ENCODE measurements around the gene BFSP1. TPM values are rescaled to one million over a fixed set of nuclear protein-coding genes. Genes with fewer than 3 reads are reported as not detected.
A peak's percentile ranks its signal among the peaks of the same experiment; 100 is the strongest.

BFSP1 gene
- total RNA-seq, 1 experiment from 2014 or later, result 0.99 TPM

- no peaks in the 10 kb centered on the region for H3K36me3 ChIP-seq
- no peak for DNase-seq
- H3K27me3 ChIP-seq, result no peaks in the 10 kb centered on the region
- H3K4me3 ChIP-seq, result no peak overlapping the region
- H3K9me3 ChIP-seq, result no peaks in the 10 kb centered on the region
Measured at GRCh38 chr20:17508756-17509155, 22.4 kb downstream of the BFSP1 start.

DNA sequence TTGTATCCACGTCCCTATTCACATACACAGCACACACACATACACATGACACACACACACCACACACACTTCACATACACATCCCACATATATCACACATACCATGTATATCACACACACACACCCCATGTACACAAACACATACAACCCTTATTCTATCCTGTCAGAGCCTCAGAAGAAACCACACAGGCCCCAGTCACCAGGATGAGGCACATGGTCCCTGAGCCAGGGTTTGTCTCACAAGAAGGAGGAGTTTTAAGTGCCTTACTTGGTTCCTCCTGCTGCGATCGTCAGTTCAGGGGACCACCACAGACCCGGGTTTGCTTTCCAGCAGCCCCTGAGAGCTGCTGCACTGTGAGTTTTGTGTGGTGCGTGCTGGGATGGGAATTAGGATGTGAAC, 23.6 kb downstream of the BFSP1 start:
- no peaks in the 10 kb centered on the region for H3K9me3 ChIP-seq
- no peaks in the 10 kb centered on the region for H3K36me3 ChIP-seq
- no peak overlapping the region for H3K4me3 ChIP-seq
- DNase-seq, result no peak
- no peaks in the 10 kb centered on the region for H3K27me3 ChIP-seq

DNA sequence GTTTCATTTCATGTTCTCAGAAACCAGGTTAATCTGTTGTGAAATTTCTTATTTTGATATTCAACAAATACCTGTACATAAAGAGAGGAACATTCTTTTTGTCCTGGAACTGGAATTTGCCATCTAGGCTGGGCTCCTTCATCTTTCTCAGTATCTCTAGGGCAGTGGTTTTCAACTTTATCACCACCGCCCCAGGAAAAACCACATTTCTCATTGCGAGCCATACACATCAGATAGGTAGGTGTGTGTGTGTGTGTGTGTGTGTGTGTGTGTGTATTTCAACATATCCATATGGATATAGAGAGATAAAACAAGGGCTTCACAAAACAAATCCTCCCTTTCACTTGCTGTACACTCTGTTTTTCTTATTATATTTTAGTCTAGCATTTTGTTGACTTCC, 24.1 kb downstream of the BFSP1 start:
- H3K27me3 ChIP-seq, result no peaks in the 10 kb centered on the region
- no peak overlapping the region for H3K4me3 ChIP-seq
- no peaks in the 10 kb centered on the region for H3K36me3 ChIP-seq
- no peak for DNase-seq
- H3K9me3 ChIP-seq, result no peaks in the 10 kb centered on the region

DNA sequence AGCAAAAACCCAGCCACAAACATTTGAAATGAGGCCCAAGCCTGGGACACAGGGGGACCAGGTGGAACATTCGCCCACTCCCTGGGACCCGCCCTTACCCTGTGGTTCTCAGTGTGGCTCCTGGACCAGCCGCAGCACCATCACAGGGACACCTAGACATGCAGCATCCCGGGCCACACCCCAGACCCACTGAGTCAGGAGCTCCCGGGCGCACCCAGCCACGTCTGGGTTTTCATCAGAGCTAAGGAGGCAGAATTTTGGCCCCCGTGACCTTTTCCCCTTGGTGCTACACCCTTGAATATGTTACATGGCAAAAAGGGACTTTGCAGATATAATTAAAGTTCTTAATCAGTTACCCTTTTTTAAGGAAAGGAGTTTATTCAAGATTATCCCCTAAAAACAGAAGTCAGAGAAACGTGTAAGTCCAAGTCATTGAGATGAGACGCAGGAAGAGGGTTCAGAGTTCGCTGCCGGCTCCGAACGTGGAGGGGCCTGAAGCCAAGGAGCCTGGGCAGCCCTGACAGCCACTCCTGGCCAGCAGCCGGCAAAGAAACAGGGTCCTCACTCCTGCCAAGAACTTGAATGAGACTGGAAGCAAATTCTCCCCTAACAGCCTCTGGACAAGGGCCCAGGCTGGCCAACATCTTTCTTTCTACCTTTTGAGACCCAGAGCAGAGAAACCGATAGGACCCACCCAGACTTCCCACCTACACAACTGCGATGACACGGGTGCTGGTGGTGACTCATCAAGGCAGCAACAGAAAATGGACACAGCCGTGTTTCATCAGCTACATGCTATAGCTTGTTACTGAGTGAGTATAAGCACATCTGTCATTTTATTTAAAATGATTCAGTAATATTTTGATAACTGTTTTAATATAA, 25.3 kb downstream of the BFSP1 start:
- Histone ChIP-seq H3K4me3 (no peak overlapping the region), H3K36me3 (no peaks in the 10 kb centered on the region), H3K9me3 (no peaks in the 10 kb centered on the region), H3K27me3 (no peaks in the 10 kb centered on the region)
- DNase-seq, result peak; percentile 48

DNA sequence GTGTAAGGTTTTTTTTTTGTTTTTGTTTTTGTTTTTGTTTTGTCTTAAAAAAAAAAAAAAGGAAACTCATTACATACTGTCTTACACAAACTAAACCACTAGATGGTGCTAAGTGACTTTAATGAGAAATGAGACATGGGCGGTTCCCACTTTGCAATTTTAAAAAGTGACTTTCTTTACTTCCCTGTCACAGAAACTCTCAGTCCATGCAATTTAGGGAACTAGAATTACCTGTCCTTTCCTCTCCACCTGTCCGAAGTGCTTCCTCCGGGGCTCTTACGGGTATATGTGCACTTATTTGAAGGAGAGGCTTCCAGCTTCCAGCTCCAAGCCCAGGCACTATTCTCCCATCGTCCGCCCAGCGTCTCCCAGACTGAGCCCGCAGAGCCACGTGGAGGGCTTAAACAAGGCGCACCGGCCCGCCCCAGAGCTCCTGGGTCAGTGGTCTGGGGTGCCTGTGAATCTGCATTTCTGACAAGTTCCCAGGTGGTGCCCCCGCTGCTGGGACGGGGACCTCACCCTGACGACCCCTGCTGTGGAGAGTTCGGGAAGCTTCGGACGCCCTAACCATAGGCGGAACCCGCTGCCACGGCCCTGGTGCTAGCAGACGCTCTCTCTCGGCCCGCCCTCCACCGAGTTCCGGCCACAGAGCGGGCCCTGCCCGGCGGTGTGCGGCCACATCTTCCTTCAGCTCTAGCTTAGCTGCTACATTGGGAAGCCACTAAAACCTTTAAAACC, 26.1 kb downstream of the BFSP1 start:
- DNase-seq, result peak; percentile 41
- H3K27me3 ChIP-seq, result no peaks in the 10 kb centered on the region
- no peaks in the 10 kb centered on the region for H3K36me3 ChIP-seq
- peak overlapping the region; percentile 38 for H3K4me3 ChIP-seq
- H3K9me3 ChIP-seq, result no peaks in the 10 kb centered on the region

DNA sequence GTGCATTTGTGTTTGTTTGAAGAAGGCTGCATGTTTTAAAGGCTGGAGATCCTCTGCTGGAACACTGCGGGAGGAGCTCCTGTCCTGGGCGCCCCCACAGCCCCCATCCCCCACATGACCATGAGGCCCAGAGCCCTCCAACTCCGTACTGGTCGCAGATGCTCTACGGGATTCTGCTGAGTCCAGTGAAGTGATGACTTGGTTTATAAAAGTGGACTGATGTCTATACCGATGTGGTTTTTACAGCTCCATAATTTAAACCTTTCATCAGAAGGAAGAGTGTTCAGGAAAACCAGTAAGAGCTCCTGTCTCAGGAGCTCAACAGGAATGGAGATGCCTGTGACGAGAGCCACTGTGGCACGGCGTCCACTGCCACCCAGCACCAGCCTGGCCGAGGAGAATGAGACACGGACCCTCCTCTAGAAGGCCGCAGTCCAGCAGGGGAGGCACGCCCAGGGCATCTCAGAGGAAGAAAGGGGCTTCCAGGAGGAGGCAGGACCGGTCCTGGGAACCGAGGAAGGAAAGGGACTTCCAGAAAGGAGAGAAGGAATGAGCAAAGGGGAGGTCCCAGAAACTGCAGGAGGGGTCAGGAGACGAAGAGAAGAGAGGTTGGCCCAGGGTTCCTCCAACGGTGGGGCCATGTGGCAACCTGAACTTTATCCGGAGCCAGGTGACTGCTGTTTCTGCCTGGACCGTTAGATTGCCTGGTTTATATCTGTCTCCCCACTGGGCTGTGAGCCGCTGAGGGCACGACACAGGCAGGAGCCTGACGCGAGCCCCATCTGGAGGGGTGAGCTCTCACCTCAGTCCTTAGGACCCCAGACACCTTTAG, 26.9 kb downstream of the BFSP1 start:
- Histone ChIP-seq H3K27me3 (no peaks in the 10 kb centered on the region), H3K9me3 (no peaks in the 10 kb centered on the region), H3K4me3 (peak overlapping the region; percentile 38; the same call in 1 of the 2 replicates), H3K36me3 (no peaks in the 10 kb centered on the region)
- DNase-seq, result no peak

GRCh38 chr20:17503301-17504065, 27.7 kb downstream of the BFSP1 start:
- no peak overlapping the region for H3K4me3 ChIP-seq
- H3K9me3 ChIP-seq, result no peaks in the 10 kb centered on the region
- DNase-seq, result no peak
- H3K36me3 ChIP-seq, result no peaks in the 10 kb centered on the region
- H3K27me3 ChIP-seq, result no peaks in the 10 kb centered on the region

GRCh38 chr20:17502105-17502504, 29.1 kb downstream of the BFSP1 start:
- H3K36me3 ChIP-seq, result no peaks in the 10 kb centered on the region
- no peaks in the 10 kb centered on the region for H3K9me3 ChIP-seq
- no peak overlapping the region for H3K4me3 ChIP-seq
- H3K27me3 ChIP-seq, result no peaks in the 10 kb centered on the region
- no peak for DNase-seq

DNA sequence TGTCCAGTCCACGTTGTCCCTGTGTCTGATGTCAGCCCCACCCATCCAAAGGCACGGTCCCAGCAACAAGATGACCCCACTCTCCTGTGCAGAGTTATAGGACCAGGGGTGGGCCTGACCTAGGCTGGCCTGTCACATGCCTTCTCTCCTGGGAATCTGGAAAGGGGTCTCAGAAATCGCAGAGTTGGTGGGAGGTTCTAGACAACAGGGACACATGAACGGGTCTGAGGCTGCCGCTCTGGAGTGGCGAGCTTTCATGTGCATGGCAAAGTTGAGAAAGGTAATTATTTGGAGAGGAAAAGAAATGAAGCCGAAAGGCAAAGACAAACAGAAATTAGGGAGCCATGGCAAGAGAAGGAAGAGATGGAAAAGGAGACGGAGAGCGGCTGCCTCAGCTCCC, 29.5 kb downstream of the BFSP1 start:
- H3K36me3 ChIP-seq, result no peaks in the 10 kb centered on the region
- no peaks in the 10 kb centered on the region for H3K9me3 ChIP-seq
- no peak overlapping the region for H3K4me3 ChIP-seq
- no peak for DNase-seq
- no peaks in the 10 kb centered on the region for H3K27me3 ChIP-seq

DNA sequence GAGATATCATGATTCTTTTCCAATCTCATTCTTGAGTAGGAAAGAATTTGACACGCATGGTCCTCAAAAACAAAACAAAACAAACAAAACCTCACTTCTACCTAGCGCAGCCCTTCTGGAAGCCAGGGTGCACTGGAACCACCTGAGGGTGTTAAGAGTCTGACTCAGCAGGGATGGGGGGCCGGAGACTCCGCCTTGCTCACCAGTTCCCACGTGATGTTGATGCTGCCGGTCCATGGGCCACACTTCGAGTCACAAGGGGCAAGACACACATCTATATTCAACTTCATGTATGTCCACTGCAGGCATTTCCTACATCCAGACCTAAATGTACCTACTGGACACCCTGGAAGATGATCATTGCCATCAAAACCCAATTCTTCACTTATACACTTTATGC, 30.4 kb downstream of the BFSP1 start:
- no peaks in the 10 kb centered on the region for H3K27me3 ChIP-seq
- no peak overlapping the region for H3K4me3 ChIP-seq
- no peaks in the 10 kb centered on the region for H3K36me3 ChIP-seq
- H3K9me3 ChIP-seq, result no peaks in the 10 kb centered on the region
- DNase-seq, result no peak

GRCh38 chr20:17500271-17500670, 30.9 kb downstream of the BFSP1 start:
- Histone ChIP-seq H3K9me3 (no peaks in the 10 kb centered on the region), H3K4me3 (no peak overlapping the region), H3K27me3 (no peaks in the 10 kb centered on the region), H3K36me3 (no peaks in the 10 kb centered on the region)
- no peak for DNase-seq

GRCh38 chr20:17499041-17499440, 32.1 kb downstream of the BFSP1 start:
- no peaks in the 10 kb centered on the region for H3K36me3 ChIP-seq
- H3K9me3 ChIP-seq, result no peaks in the 10 kb centered on the region
- DNase-seq, result no peak
- no peaks in the 10 kb centered on the region for H3K27me3 ChIP-seq
- H3K4me3 ChIP-seq, result no peak overlapping the region

DNA sequence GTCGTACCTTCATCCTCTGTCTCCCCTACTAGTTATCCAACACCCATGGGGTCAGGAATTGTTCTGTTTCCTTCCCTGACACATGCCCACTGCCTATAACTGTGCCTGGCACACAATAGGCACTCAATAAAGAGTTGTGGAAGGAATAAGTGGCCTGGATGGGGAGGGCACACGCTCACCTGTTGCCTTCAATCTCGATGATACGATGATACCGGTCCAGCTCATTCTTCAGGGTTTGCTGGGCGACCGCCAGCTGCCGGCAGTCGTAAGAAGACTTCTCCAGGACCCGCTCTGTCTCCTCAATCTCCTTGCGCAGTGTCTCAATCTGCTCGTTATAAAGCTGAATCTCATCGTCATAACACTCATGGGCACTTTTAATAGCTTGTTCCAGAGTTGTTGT, 32.5 kb downstream of the BFSP1 start:
- Histone ChIP-seq H3K27me3 (no peaks in the 10 kb centered on the region), H3K4me3 (no peak overlapping the region), H3K36me3 (no peaks in the 10 kb centered on the region), H3K9me3 (no peaks in the 10 kb centered on the region)
- DNase-seq, result no peak

- no peak for DNase-seq
- Histone ChIP-seq H3K4me3 (no peak overlapping the region), H3K27me3 (no peaks in the 10 kb centered on the region), H3K9me3 (no peaks in the 10 kb centered on the region), H3K36me3 (no peaks in the 10 kb centered on the region)
Measured at GRCh38 chr20:17497821-17498580, 33.2 kb downstream of the BFSP1 start.

GRCh38 chr20:17495826-17496225, 35.4 kb downstream of the BFSP1 start:
- Histone ChIP-seq H3K36me3 (no peaks in the 10 kb centered on the region), H3K27me3 (no peaks in the 10 kb centered on the region), H3K4me3 (no peak overlapping the region), H3K9me3 (no peaks in the 10 kb centered on the region)
- DNase-seq, result no peak

DNA sequence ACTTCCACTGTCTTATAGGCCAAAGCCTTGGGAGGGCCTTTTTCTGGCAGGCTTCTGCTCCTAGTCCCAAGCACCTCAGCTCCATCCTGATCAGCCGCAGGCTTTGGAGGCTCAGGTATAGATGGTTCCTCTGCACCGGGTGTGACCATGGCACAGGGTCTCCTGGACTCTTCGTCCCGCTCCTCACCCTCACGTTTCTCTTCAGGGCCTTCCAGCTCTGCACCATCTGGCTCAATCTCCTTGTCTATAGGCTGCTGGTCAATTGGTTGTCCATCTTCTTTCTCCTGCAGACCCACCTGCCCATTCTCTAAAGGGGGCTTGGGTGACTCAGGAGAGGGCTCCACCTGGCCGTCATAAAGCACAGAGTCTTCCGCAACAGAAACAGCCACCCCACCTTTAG, 37.0 kb downstream of the BFSP1 start:
- Histone ChIP-seq H3K36me3 (no peaks in the 10 kb centered on the region), H3K4me3 (no peak overlapping the region), H3K27me3 (no peaks in the 10 kb centered on the region), H3K9me3 (no peaks in the 10 kb centered on the region)
- no peak for DNase-seq
